ENCODE measurements around the gene AP2A1.

Gene AP2A1

DNA sequence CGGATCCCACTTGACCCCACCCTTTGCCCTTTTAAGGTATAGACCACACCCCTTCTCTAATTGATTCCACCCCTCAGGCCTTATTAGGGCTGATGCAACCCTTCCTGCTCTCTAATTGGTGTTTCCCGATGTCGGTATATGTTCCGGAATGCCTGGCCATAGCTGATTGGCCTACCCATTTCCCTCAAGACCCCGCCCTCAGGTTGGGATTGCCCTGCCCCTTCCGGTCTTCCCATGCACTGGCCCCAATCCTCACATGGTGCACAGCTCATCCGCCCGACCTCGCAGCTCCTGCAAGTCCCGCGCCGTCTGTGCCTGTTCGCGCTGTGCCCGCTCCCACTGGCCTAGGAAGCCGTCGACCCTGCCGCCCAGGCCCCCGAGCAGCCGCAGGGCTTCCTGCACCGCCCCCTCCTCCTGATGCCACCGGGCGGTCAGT lies 21.8 kb upstream of the AP2A1 start:
- no peak for TF ChIP-seq POLR2AphosphoS5 (IDR thresholded peaks at IDR 0.05; ENCODE audit: low read depth, low read length)
- TF ChIP-seq, protein P1, sequence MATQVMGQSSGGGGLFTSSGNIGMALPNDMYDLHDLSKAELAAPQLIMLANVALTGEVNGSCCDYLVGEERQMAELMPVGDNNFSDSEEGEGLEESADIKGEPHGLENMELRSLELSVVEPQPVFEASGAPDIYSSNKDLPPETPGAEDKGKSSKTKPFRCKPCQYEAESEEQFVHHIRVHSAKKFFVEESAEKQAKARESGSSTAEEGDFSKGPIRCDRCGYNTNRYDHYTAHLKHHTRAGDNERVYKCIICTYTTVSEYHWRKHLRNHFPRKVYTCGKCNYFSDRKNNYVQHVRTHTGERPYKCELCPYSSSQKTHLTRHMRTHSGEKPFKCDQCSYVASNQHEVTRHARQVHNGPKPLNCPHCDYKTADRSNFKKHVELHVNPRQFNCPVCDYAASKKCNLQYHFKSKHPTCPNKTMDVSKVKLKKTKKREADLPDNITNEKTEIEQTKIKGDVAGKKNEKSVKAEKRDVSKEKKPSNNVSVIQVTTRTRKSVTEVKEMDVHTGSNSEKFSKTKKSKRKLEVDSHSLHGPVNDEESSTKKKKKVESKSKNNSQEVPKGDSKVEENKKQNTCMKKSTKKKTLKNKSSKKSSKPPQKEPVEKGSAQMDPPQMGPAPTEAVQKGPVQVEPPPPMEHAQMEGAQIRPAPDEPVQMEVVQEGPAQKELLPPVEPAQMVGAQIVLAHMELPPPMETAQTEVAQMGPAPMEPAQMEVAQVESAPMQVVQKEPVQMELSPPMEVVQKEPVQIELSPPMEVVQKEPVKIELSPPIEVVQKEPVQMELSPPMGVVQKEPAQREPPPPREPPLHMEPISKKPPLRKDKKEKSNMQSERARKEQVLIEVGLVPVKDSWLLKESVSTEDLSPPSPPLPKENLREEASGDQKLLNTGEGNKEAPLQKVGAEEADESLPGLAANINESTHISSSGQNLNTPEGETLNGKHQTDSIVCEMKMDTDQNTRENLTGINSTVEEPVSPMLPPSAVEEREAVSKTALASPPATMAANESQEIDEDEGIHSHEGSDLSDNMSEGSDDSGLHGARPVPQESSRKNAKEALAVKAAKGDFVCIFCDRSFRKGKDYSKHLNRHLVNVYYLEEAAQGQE (IDR thresholded peaks at IDR 0.05; ENCODE audit: insufficient read depth in 1 of 2, low read depth in 2 of 2, low read length in 2 of 2) = no peak
- no peak for TF ChIP-seq SIN3A (IDR thresholded peaks at IDR 0.05; ENCODE audit: borderline replicate concordance, insufficient read depth, low read length)
- no peak for TF ChIP-seq TAF1 (IDR thresholded peaks at IDR 0.05; ENCODE audit: borderline replicate concordance, insufficient read depth, low read length)
- TF ChIP-seq FOXP2 (optimal IDR thresholded peaks at IDR 0.05; ENCODE audit: borderline replicate concordance, extremely low read depth, extremely low read length, insufficient read depth) = no peak

DNA sequence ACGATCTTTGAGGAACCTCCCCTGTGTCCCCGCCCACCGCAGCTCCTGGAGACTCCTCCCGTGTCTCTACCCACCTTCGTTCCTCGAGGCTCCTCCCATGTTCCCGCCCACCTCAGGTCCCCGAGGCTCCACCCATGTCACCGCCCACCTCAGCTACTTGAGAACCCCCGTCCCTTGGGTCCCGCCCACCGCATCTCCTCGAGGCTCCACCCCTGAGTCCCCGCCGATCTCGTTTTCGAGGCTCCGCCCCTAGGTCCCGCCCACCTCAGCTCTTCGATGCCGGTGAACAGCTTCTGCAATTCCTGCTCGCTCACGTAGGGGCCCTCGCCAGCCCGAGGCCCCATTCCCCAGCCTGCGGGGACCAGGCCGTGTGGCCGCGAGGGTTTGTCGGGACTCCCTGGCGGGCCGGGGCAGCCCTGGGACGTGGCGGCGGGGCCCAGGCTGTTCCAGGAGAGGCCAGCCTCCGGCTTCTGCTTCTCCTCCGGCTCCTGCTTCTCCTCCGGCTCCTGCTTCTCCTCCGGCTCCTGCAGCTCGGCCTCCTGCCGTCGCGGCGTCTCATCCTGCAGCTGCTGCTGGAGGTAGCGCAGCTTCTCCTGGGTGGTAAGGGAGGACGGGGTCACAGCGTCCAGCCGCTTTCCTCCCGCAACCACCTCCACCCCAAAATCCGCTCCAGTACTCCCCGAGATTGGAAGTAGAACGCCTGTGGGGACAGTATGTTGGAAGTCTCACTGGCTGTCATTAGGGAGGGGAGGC lies 20.4 kb upstream of the AP2A1 start:
- TF ChIP-seq POLR2AphosphoS5 (IDR thresholded peaks at IDR 0.05; ENCODE audit: low read depth, low read length) (no peak), TAF1 (IDR thresholded peaks at IDR 0.05; ENCODE audit: borderline replicate concordance, insufficient read depth, low read length) (no peak), SIN3A (IDR thresholded peaks at IDR 0.05; ENCODE audit: borderline replicate concordance, insufficient read depth, low read length) (no peak), FOXP2 (optimal IDR thresholded peaks at IDR 0.05; ENCODE audit: borderline replicate concordance, extremely low read depth, extremely low read length, insufficient read depth) (no peak)
- TF ChIP-seq, protein P1 (IDR thresholded peaks at IDR 0.05; ENCODE audit: insufficient read depth in 1 of 2, low read depth in 2 of 2, low read length in 2 of 2) = no peak

DNA sequence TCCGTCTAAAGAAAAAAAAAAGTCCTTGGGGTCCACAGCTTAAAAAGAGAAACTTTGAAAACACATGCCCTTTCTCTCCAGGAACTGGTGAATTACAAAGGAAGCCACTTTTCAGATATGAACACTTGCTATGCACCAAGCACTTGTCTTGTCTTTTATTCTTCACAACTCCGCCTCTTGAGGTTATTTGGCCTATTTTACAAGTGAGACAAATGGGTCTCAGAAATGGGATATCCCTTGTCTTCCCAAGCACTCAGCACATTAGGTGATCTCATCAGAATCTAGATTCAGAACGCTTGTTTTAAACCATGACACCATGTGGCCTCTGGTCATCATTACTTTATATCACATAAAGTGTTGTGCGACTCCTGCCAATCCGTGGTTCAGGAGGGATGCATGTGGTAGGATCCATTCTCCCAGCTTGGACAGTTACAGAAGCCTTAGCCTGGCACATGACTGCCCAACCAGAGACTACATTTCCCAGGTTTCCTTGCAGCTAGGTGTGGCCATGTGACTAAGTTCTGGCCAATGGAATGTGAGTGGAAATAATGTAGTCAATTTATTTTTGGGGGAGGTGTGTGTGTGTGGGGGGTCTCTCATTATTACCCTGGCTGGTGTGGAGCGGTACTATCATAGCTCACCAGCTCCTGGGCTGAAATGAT lies 17.6 kb upstream of the AP2A1 start:
- no peak for TF ChIP-seq TAF1 (IDR thresholded peaks at IDR 0.05; ENCODE audit: borderline replicate concordance, insufficient read depth, low read length)
- TF ChIP-seq, protein P1 (IDR thresholded peaks at IDR 0.05; ENCODE audit: insufficient read depth in 1 of 2, low read depth in 2 of 2, low read length in 2 of 2) = no peak
- no peak for TF ChIP-seq FOXP2 (optimal IDR thresholded peaks at IDR 0.05; ENCODE audit: borderline replicate concordance, extremely low read depth, extremely low read length, insufficient read depth)
- TF ChIP-seq POLR2AphosphoS5 (IDR thresholded peaks at IDR 0.05; ENCODE audit: low read depth, low read length) = no peak
- no peak for TF ChIP-seq SIN3A (IDR thresholded peaks at IDR 0.05; ENCODE audit: borderline replicate concordance, insufficient read depth, low read length)

DNA sequence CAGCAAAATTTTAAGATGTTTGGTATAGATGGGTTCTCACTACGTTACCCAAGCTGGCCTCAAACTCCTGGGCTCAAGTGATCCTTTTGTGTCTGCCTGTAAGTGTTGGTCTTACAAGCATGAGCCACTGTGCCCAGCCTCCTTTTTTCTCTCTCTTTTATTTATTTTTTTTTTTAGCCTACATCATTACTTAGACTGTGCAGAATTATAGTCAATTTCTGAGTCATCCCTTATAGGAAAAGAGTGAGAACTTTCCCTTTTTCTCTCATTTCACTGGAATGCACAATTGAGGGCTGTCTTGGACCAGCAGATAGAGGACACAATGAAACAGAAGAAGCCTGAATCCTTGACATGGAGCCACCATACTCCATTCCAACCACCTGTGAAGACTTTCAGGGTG lies 17.0 kb upstream of the AP2A1 start:
- TF ChIP-seq, protein P1 (IDR thresholded peaks at IDR 0.05; ENCODE audit: insufficient read depth in 1 of 2, low read depth in 2 of 2, low read length in 2 of 2) = no peak
- TF ChIP-seq POLR2AphosphoS5 (IDR thresholded peaks at IDR 0.05; ENCODE audit: low read depth, low read length) = no peak
- no peak for TF ChIP-seq TAF1 (IDR thresholded peaks at IDR 0.05; ENCODE audit: borderline replicate concordance, insufficient read depth, low read length)
- TF ChIP-seq FOXP2 (optimal IDR thresholded peaks at IDR 0.05; ENCODE audit: borderline replicate concordance, extremely low read depth, extremely low read length, insufficient read depth) = no peak
- TF ChIP-seq SIN3A (IDR thresholded peaks at IDR 0.05; ENCODE audit: borderline replicate concordance, insufficient read depth, low read length) = no peak

All from PFSK-1 (cell line).